Adrenal gland (tissue), 12 donors: ENCODE measurements around the gene CTPS1. TPM values are rescaled to one million over a fixed set of nuclear protein-coding genes. Genes with fewer than 3 reads are reported as not detected.

Source experiments
- DNase-seq, 7 donors: peaks; one replicate each; pipeline ENCODE4 v3.0.0-alpha.2; 2019 to 2020
- H3K27ac ChIP-seq, 5 donors: fragments of 200-600 bp; sonication (generic) in 4 of 5; 1 replicate in 3 of 5; 2 replicates in 2 of 5; pipeline versions ENCODE4 v1.5.1 to v1.8.0; 2016 to 2020; ENCODE audit warnings: mild to moderate bottlenecking in 1 of 5
- H3K27me3 ChIP-seq: fragments of 200-600 bp; 2 replicates; pipeline ENCODE4 v1.8.0; 2021
- H3K36me3 ChIP-seq, 2 donors: fragments of 200-600 bp; replicated peaks in 1 of 2; 1 replicate in 1 of 2; 2 replicates in 1 of 2; pipeline versions ENCODE4 v1.5.1 to v1.8.0; 2018 to 2022
- H3K4me1 ChIP-seq, 2 donors: fragments of 200-600 bp; replicated peaks in 1 of 2; 1 replicate in 1 of 2; 2 replicates in 1 of 2; pipeline versions ENCODE4 v1.5.1 to v1.8.0; 2018 to 2021
- H3K4me3 ChIP-seq, 4 donors: fragments of 200-600 bp; sonication (generic) in 3 of 4; one replicate each; pipeline ENCODE4 v1.5.1; 2016 to 2018
- H3K9me3 ChIP-seq, 3 donors: fragments of 200-600 bp; sonication (generic) in 1 of 3; replicated peaks in 1 of 3; 1 replicate in 2 of 3; 2 replicates in 1 of 3; pipeline versions ENCODE4 v1.5.1 to v1.8.0; 2016 to 2021
- POLR2A ChIP-seq, 2 donors: fragments of 450-650 bp; IDR thresholded peaks; one replicate each; pipeline ENCODE4 v1.6.1; 2017; ENCODE audit warnings: antibody characterized with exemption in 2 of 2, mild to moderate bottlenecking in 2 of 2, moderate library complexity in 1 of 2
- WGBS, 4 donors: extraction: QIAGEN DNeasy Blood & Tissue Kit in 2 of 4; methylation state at CpG; one replicate each; pipeline versions ENCODE4 v1.1.5 to v1.1.7; 2013 to 2017; 5-methylcytosine and 5-hydroxymethylcytosine counted together
- intact Hi-C, 2 donors: fragments of 100-400 bp; cut with DNase I; formaldehyde crosslinking; loops; one replicate each; pipeline versions ENCODE4 v1.14.1 to v1.15.0; 2022 to 2023
- polyA plus RNA-seq, 3 donors: library from polyadenylated mRNA; stranded (reverse); fragments of 200-250 nt in 2 of 3; fragments of 350-450 nt in 1 of 3; fragmentation: Illumina TruSeq in 1 of 3; extraction: RNeasy Lipid Tissue Mini Kit (QIAGEN cat#74804) in 1 of 3; gene quantifications; one replicate each; pipeline ENCODE4 v1.2.3, GENCODE V29; 2013 to 2014
- total RNA-seq, 9 donors: library from RNA; depleted of rRNA in 4 of 9; stranded (reverse); fragments of >200 nt in 4 of 9; fragments of 120-200 nt in 1 of 9; fragmentation: NEBNext Ultra II Directional in 1 of 9; extraction: Animal tissue kit (Norgen Biotek cat#: 25700) in 1 of 9; gene quantifications; one replicate each; pipeline versions ENCODE4 v1.1.0 to v1.2.4, GENCODE V29; 2013 to 2023
- TF ChIP-seq, protein P1 (sequence below), 6 experiments: fragments of 450-650 bp in 4 of 6; fragments of 200-600 bp in 2 of 6; sonication (generic) in 1 of 6; IDR thresholded peaks; 1 replicate in 5 of 6; 2 replicates in 1 of 6; pipeline versions ENCODE4 v1.5.1 to v1.8.0; 2016 to 2021; ENCODE audit warnings: antibody characterized with exemption in 6 of 6, mild to moderate bottlenecking in 2 of 6, moderate library complexity in 1 of 6
- donor health status: healthy with polysubstance abuse.
- donor health status: Bipolar disorder and iron deficiency.
- donor health status: DM: yes; HTN: yes; CAD: no.
- donor health status: DM: no; HTN: no; CAD: no.
- donor health status: DM: no; HTN: no; CAD: no.
- donor health status: DM: yes; HTN: yes; CAD: no.

CTPS1 gene
- total and polyA plus RNA-seq, 12 donors: 12.2 to 49.4 (median 26.1) TPM

DNA sequence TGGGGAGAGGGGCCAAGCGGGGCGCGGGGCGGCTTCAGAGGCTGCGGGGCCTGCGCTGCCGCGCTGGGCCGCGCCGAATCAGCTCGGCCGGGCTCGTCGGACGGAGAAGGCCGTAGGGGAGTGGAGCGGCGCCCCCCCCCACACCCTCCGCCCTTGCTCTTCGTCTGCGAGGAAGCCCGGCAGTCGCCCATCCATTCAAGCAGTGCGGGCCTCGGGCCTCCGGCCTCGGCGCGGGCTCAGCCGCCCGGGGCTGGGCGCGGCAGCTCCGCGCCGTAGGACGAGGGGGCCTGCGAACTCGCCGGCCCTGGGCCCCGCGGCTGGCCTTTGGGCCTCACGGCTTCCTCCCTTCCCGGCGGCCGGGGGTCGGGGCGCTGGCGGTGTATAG, 564 bp downstream of the CTPS1 start:
- no peaks in the 10 kb centered on the region for H3K9me3 ChIP-seq
- 0 to 1% (median 1%) methylated on average over 21 to 50 of the region's 50 CpGs; no CpG with 5 or more reads in 1 of the 4 donors for WGBS, 4 donors
- peak overlapping the region in 3 of 4 donors; percentile 38 to 74 (median 59) for H3K4me3 ChIP-seq
- no peak for DNase-seq
- H3K27ac ChIP-seq: peak overlapping the region in 4 of 5 donors; percentile 83 to 94 (median 92)
- intact Hi-C loops: no loop called here
- peaks cover 22 to 48% of the 10 kb centered on the region in 2 donors for H3K4me1 ChIP-seq
- TF ChIP-seq, protein P1, sequence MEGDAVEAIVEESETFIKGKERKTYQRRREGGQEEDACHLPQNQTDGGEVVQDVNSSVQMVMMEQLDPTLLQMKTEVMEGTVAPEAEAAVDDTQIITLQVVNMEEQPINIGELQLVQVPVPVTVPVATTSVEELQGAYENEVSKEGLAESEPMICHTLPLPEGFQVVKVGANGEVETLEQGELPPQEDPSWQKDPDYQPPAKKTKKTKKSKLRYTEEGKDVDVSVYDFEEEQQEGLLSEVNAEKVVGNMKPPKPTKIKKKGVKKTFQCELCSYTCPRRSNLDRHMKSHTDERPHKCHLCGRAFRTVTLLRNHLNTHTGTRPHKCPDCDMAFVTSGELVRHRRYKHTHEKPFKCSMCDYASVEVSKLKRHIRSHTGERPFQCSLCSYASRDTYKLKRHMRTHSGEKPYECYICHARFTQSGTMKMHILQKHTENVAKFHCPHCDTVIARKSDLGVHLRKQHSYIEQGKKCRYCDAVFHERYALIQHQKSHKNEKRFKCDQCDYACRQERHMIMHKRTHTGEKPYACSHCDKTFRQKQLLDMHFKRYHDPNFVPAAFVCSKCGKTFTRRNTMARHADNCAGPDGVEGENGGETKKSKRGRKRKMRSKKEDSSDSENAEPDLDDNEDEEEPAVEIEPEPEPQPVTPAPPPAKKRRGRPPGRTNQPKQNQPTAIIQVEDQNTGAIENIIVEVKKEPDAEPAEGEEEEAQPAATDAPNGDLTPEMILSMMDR (IDR thresholded peaks at IDR 0.05): no peak
- TF ChIP-seq POLR2A (IDR thresholded peaks at IDR 0.05): no peak
- H3K36me3 ChIP-seq: no peaks in the 10 kb centered on the region
- no peaks in the 10 kb centered on the region for H3K27me3 ChIP-seq

DNA sequence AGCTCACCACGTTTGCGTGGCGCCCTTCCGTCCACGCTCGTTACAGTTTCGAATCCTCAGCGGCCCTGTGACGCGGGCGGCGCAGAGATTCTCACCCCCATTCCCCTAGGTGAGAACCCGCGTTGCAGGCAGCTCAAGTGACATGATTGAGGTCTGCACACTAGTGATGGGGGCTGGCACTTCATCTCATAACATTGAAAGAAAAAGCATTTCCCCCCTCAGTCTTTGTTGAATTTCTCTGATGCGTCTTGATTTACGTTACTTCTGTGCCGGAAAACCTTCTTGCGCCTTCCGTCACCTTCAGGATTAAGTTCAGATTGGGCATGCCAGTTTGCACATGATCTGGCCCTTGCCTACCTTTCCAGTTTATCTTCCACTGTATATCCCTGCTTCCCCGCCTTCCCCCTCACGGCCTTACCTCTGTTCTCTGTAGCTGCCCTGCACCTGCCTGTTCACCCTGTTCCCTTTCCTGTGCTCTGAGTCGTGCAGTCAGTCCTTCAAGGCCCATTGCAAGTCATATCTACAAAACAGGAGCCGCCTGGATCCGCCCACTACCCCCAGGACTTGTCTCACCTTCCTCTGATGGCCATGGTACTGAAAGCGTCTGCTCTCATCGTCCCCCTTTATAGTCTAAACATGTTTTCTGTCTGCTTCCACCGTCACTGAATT, 1.1 kb downstream of the CTPS1 start:
- H3K9me3 ChIP-seq: no peaks in the 10 kb centered on the region
- peak overlapping the region in 4 of 5 donors; percentile 83 to 94 (median 92) for H3K27ac ChIP-seq
- peaks cover 27 to 53% of the 10 kb centered on the region in 2 donors for H3K4me1 ChIP-seq
- WGBS, 4 donors: 22 to 36% (median 31%) methylated on average over 17 to 27 of the region's 27 CpGs
- intact Hi-C loops: no loop called here
- TF ChIP-seq POLR2A (IDR thresholded peaks at IDR 0.05): peak; percentile 17 to 46
- TF ChIP-seq, protein P1 (IDR thresholded peaks at IDR 0.05): no peak
- no peaks in the 10 kb centered on the region for H3K27me3 ChIP-seq
- DNase-seq: peak in 4 of 7 donors; percentile 35 to 80 (median 42)
- peak overlapping the region in 3 of 4 donors; percentile 38 to 74 (median 59) for H3K4me3 ChIP-seq
- no peaks in the 10 kb centered on the region for H3K36me3 ChIP-seq

DNA sequence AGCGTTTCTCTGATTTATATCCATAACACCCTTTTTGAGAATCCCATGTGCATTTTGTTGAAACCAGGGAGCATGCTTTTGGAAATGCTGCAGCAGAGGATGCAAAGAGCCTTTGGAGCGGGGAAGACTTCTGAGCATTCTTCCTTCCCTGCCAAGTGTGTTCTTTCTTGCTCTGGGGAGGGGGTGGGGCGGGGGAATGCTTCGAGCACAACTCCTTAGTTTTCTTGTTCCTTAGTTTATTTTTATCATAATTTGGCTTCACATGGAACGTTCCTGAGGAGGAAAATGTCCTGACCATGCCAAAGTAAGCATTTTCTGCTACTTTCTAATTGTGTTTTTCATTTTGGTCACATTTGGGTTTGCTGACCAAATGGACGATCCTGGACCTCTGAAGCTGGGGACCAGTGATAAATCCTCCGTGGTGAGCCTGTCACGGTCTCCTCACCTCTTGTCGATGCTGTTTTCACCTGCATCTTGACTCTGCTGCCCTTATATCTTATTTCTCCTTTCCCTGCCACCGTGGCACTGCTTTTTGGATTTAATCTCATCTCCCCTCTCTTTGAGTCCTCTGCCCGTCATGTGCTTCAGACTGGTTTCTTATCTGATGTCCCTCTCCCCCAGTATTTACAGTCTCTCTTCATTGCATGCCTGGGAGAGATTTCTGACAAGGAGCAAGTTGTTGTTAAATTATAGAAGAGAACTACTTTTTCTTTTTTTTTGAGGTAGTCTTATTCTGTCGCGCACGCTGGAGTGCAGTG, 2.4 kb downstream of the CTPS1 start:
- WGBS, 4 donors: 67 to 74% (median 71%) methylated on average over 14 of the region's 14 CpGs
- peak overlapping the region in 3 of 5 donors; percentile 27 to 94 (median 30) for H3K27ac ChIP-seq

DNA sequence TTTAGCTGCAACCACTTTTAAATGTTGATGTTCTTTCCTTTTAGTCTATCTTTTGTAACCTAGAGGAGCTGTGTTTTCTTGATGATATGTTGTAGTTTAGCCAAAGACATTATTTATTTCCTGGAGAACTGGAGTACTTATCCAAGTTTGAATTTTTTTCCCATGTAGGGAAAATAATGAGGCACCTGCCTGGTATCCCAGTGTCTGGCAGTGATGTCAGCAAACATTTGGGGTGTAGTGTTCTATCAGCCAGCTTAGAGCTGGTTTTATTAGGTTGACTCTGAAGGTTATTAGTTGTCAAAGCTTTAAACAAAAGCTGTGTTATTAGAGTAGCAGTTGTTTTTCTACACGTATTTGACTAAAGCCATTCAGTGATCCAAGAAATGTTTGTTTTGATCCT, 3.2 kb downstream of the CTPS1 start:
- intact Hi-C loops: no loop called here
- Histone ChIP-seq H3K27me3 (no peaks in the 10 kb centered on the region), H3K4me3 (no peak overlapping the region), H3K4me1 (peaks cover 48 to 74% of the 10 kb centered on the region in 2 donors), H3K36me3 (no peaks in the 10 kb centered on the region), H3K9me3 (no peaks in the 10 kb centered on the region), H3K27ac (peak overlapping the region in 1 of 5 donors; percentile 81)
- 67 to 78% (median 76%) methylated on average over 1 of the region's 1 CpG for WGBS, 4 donors
- no peak for DNase-seq
- TF ChIP-seq, protein P1 (IDR thresholded peaks at IDR 0.05): no peak
- no peak for TF ChIP-seq POLR2A (IDR thresholded peaks at IDR 0.05)

More for the DNA sequence above, 2.4 kb downstream of the CTPS1 start:
- no peak for DNase-seq
- peak overlapping the region in 1 of 4 donors; percentile 20 for H3K4me3 ChIP-seq
- intact Hi-C loops: no loop called here
- no peaks in the 10 kb centered on the region for H3K36me3 ChIP-seq
- H3K9me3 ChIP-seq: no peaks in the 10 kb centered on the region
- peaks cover 39 to 66% of the 10 kb centered on the region in 2 donors for H3K4me1 ChIP-seq
- no peaks in the 10 kb centered on the region for H3K27me3 ChIP-seq
- TF ChIP-seq, protein P1 (IDR thresholded peaks at IDR 0.05): no peak
- TF ChIP-seq POLR2A (IDR thresholded peaks at IDR 0.05): no peak
